GM21381 (cell line): Measurements from ENCODE around the gene NFIC.
"Not testable (repeated sequence)": the region's sequence is repeated elsewhere in the genome, so short reads cannot be mapped to it uniquely, and the experiment has no call there.

Experiments used
- ATAC-seq: cut with Tn5 transposase; IDR thresholded peaks from one replicate; pipeline ENCODE4 v1.9.1; 2021; ENCODE audit warnings: mild to moderate bottlenecking, moderate library complexity; ENCODE audit not compliant: unreplicated experiment

NFIC gene

DNA sequence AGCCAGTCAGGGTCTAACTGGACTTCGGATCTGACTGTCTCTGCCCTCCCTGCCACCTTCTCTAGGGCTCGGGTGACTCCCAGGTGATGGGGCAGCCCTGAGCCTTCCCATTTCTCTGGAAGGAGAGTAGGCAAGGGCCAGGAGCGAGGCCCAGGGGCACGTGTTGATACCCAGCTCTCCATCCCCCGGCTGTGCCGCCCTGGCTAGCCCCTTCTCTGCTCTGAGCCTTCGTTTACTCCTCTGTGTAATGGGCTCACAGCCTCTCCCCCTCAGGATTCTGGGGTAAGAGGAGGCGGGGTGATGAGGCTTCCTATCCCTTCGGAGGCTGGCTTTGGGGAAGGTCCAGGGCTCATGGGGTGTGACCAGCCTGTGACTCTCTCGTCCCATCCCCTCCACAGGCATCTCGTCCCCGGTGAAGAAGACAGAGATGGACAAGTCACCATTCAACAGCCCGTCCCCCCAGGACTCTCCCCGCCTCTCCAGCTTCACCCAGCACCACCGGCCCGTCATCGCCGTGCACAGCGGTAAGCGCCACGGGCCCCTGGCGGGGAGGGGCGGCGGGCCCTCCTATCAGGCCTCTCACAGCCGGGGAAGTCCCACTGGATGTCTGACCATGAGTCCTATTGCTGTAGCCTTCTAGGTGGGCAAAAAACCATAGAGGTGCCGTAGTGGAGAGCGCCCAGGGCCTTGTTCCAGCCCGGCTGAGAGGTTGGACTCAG, 82.4 kb downstream of the NFIC start:
- no peak for ATAC-seq

DNA sequence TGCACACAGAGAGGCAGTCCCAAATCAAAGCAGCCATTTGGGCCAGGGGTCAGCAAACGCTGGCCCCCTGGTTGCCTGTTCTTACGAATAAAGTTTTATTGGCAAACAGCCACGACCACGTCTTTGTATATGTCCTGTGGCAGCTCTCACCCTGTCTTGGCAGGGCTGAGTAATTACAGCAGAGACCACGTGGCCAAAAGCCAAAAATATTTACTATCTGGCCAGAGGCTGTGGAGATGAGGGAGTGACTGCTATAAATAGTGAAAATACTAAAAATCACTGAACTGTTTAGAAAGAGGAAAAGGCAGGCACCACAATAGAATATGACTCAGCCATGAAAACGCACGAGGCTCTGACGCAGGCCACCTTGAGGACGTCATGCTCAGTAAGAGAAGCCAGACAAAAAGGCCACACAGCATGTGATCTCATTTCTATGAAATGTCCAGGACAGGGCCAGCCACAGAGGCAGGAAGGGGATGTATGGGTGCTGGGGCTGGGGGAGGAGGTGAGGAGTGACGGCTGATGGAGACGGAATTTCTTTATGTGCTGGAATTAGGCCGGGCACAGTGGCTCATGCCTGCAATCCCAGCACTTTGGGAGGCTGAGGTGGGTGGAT, 84.5 kb downstream of the NFIC start:
- no peak for ATAC-seq

DNA sequence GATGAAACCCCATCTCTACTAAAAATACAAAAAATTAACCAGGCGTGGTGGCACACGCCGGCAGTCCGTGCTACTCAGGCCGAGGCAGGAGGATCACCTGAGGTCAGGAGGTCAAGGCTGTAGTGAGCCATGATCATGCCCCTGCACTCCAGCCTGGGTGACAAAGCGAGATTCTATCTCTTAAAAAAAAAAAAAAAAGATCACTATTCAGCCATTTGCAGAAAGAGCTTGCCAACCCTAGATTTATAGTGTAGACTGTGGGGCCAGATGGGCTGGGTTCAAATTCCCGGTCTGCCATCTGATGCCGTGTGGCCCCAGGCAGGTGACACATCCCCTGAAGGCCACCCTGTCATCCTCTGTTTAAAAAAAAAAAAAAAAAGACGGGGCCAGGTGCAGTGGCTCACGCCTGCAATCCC, 85.1 kb downstream of the NFIC start:
- no peak for ATAC-seq

DNA sequence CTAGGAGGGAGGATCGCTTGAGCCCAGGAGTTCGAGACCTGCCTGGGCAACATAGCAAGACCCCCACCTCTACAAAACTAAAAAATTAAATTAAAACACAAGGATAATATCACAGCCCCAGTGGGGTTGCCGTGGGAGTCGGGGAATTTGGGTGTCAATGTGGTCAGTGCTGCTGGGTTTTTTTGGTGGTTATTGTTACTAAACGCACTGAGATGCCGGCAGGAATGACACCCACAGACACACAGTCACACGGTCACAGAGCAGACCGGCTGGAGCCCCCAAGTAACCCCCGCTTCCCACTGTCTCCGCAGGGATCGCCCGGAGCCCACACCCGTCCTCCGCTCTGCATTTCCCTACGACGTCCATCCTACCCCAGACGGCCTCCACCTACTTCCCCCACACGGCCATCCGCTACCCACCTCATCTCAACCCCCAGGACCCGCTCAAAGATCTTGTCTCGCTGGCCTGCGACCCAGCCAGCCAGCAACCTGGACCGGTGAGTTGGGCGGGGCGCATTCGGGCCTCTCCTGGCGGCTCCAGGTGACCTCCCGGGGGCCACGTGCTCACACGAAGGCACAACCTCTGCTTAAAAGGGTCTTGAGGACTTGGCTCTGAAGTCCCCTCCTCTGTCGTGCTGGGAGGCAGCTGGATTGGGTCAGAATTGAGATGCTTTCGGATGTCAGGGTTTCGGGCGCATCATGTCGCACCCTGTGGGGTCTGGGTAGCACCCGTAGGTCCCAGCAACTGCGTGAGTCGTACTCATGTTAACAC, 86.0 kb downstream of the NFIC start:
- no peak for ATAC-seq

DNA sequence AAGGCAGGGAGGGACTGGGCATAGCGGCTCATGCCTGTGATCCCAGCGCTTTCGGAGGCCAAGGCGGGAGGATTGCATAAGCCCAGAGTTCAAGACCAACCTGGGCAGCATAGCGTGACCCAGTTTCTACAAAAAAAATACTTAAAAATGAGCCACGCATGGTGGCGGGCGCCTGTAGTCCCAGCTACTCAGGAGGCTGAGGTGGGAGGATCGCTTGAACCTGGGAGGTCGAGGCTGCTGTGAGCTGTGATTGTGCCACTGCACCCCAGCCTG, 86.5 kb downstream of the NFIC start:
- not testable (repeated sequence) for ATAC-seq

DNA sequence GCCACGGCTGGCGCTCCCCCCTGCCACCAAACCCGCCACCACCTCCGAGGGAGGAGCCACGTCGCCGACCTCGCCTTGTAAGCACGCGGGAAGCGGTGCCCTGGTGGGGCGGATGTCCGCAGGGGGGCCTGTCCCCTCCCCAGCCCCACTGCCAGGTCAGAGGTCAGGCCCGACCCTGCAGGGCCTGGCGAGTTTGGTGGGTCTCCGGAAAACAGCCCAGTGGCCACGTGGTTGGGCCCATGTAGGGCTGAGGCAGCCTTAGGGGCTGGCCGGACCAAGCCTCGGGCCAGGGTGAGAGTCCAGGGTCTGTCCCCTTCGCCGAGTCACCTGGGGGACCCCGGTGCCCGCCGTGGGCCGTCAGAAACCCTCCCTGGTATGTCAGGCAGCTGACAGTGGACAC, 87.5 kb downstream of the NFIC start:
- ATAC-seq, result no peak

DNA sequence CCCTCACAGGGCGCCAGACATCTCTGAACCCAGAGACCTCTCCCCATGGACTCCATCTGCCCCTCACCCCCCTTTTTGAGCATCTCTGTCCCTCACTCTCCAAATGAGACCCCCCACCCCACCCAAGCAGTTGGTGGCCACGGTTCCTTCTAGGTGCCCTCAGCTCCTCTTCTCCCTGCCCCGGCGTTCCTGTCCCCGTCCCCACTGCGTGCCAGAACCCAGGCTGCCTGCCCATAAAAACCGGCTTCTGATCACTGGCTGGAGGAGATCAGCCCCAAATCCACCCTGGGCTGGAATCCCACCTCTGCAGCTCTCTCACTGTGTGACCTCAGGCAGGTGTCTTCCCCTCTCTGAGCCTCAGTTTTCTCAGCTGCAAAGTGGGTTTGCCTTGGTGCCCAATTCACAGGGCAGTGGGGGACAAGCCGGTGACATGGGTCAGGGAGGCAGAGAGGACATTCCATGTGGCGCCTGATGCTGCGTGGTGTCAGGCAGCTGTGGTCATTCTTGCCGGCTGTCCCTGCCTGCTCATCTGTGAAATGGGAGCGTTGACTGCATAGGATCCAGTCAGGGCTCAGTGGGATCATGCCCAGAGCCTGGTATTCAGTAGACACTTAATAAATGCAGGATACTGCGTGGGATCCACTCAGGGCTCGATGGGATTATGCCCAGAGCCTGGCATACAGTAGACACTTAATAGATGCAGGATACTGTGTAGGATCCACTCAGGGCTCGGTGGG, 88.4 kb downstream of the NFIC start:
- ATAC-seq, result no peak

DNA sequence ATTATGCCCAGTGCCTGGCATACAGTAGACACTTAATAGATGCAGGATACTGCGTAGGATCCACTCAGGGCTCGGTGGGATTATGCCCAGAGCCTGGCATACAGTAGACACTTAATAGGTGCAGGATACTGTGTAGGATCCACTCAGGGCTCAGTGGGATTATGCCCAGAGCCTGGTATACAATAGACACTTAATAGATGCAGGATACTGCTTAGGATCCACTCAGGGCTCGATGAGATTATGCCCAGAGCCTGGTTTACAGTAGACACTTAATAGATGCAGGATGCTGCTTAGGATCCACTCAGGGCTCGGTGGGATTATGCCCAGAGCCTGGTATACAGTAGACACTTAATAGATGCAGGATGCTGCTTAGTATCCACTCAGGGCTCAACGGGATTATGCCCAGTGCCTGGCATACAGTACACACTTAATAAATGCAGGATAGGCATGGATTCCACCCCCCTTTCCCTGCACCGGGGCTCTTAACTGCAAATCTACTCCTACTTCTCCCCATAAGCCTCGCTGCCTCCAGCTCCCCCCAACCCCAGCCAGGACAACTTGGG, 89.1 kb downstream of the NFIC start:
- no peak for ATAC-seq

DNA sequence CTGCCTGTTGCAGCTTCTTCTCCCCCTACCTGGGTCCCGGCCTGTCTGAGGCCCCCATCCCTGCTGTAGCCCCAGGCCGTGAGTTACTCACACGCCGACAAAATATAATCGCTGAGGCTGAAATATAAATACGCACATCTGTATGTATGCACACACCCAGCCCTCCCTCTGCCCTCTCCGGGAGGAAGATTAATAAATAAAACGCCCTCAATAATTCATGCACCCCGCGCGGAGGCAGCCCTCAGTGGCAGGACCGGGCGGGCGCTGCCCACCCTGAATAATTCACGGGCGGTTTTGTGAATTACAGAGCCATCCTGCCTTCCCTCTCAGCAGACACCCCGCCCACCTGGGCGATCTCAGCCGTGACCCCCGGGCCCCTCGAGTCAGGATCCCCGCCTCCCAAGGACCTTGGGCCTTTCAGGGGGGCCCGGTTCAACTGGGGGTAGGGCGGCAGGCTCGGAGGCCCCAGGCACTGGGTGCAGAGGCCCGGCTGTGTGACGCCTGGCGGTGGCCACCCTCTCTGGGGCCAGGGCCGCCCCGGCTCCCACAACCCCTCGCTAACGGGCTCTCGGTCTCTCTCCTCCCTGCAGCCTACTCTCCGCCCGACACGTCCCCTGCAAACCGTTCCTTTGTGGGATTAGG, 89.7 kb downstream of the NFIC start:
- ATAC-seq, result no peak

DNA sequence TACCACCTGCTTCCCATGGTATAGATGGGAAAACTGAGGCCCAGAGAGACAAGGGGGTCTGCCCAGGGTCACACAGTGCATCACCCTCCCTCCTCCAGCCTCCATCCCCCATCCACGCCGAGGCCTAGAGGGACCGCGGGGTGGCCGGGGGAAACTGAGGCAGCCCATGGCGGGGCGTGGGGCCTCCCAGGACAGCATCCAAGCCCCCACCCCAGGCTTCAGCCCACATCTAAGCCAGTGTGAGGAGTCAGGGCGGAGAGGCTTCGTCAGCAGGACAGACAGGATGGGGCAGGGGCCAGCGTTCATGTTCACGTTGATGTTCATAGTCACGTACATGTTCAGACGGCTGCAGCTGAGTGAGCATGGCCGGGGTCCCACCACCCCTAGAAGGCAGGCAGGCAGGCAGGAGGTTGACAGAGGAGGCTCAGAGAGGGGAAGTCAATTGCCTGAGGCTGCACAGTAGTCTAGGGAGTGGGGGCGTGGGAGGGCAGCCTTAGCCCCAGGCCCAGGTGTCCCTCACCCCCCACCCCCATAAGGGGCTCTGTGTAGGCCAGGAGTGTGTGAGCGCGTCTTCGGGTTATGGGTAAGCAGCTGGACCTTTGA, 90.6 kb downstream of the NFIC start:
- no peak for ATAC-seq

DNA sequence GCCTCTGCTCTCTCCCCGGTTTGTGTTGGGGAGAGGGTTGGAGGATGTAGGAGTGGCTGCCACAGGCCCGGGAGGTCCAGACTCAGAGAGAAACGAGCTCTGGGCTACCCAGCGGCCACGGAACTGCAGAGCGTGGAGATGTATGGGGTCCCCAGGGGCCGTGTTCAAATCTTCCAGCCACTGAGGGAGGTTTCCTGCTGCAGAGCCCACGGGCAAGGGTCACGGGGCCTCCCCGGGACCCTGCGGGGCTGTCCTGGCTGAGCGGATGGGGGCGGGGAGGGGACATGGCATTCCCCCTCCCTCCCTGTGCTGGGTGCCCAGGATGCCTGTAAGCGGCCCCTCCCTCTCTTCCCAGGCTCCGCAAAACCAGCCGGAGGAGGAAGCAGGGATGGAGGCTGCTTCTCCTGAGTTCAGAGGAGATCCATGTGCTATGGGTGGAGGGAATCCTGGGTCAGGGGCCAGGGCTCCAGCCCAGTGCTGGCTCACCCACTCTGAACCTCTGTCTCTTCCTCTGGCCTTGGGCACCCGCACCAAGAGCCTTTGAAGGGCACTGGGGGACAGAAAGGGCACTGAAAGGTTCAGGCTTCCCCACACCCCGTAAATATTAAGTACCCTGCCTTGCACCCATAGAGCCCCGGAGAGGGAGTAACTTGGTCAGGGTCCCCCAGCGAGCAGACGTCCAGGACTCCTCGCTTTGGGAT, 91.3 kb downstream of the NFIC start:
- no peak for ATAC-seq

DNA sequence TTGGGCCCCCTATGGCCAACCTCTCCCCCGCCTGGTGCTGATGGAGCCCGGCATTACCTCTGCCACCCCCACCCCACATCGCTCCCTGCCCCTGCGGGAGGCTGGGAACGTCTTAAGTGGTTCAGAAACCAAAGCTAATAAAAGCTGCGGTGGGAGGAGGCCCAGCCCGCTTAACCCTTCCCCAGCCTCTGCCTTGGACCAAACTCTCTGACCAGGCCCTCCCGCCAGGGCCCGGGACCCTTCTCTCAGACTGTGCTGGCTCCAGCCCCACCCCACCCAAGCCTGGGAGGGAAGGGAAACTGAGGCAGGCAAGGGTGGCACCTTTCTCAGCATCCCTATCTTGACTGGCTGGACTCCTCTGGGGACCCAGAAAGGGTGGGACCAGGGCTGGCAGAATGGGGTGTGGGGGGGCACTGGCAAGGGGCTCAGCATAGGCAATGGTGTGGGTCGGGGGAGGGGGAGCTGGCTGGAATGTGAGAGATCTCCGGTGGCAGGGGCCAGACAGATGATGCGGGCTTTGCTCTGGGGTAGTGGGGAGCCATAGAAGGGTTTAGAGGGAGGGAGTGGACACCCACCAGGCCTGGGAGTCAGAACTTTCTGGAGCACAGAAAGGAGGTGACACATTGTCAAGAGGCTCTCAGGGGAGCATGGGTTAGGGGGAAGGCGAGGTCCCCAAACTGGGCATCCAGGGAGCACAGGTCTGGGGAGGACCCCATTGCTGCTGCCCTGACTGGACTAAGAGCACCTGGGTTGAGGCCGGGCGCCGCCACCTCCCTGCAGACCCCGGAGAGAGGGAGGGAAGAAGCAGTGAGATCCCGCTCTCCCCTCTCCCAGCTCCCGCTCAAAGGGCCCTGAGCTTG, 92.1 kb downstream of the NFIC start:
- no peak for ATAC-seq

DNA sequence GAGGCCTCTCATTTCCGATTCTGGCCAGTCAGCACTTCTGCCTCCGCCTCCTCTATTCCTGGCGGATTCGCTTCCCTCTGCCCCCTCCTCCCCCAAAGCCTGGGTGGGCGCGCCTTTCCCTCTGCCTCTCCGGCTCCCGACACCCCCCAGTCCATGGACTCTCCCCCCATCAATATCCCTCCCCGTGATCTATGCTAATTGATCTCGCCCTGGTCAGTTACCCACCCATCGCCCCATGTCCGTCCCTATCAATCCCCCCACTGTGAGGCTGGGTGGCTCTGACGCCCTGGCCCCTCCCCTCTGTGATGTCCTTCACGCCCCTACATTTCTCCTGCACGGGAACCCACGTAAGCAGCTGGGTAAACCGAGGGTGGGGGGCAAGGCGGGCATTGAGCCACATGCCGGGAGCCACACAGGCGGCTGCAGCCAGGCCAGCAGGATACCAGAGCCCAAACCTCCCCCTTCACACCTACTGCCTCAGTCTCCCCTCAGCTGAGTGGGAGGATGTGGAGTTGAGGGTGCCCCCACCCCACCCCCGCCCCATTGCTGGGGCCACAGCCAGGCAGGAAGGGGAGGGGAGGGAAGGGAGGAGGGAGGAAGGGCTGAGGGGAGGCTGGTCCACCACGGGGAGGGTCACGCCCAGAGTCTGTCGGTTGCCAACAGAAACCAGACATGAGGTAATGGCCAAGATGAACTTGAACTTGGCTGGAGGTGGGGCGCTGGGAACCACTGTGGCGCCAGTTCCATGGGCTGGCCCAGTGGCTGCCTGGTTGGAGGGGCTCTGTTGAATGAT, 92.9 kb downstream of the NFIC start:
- no peak for ATAC-seq

DNA sequence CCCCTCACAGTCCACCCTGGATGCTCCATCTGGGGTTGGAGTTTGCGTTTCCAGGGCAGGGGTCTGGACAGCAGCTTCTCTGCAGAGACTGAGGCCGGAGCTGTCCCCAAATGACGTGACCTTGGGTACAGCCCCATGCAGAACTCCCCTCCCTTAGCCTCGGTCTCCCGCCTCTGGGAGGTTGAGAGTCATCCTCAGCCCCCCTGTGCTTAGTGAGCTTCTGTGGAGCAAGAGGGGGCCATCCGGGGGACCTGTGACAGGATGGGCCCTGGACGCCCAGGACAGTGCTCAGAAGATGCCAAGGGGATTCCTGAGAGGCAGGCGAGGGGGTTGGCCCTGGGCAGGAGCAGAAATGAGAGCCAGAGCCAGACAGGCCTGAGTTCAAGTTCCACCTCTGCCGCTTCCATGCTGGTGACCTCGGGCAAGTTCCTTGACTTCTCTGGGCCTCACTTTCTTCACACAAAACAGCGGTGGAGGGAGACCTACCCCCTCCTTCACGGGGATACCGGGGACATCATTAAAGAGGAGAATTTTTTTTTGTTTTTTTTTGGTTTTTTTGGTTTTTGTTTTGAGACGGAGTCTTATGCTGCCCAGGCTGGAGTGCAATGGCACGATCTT, 93.7 kb downstream of the NFIC start:
- no peak for ATAC-seq

DNA sequence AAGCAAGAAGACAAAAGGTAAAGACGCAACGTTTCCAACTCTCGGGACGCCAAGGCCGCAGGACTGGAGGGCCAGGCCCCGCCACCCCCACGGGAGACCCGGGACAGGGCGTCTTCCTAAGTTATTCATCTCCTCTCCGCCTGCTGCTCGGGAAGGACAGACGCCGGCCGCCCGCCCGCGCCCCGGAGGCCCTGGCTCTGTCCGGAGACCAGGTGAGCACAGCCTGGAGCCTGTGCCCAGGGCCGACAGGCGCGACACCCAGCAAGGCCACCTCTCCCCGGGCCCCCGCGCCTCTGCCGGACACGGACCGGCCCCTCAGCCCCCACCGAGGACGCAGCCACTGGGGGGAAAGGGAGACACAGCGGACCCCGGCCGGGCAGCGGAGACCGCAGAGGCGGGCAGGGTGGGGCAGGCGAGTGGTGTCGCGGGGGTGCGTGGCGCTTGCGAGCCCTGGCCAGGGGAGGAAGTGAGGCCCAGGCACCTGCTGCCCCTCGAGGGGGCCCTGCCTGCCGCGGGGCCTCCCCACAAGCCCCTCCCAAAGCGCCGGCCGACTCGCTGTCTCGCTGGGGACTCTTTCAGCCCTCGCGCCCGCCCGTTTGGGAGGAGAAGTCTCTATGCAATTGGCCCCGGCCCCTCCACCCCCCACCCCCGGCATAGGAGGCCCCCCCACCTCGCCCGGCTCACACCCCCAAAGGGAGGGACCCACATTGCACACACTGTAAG, 96.8 kb downstream of the NFIC start:
- ATAC-seq, result no peak

DNA sequence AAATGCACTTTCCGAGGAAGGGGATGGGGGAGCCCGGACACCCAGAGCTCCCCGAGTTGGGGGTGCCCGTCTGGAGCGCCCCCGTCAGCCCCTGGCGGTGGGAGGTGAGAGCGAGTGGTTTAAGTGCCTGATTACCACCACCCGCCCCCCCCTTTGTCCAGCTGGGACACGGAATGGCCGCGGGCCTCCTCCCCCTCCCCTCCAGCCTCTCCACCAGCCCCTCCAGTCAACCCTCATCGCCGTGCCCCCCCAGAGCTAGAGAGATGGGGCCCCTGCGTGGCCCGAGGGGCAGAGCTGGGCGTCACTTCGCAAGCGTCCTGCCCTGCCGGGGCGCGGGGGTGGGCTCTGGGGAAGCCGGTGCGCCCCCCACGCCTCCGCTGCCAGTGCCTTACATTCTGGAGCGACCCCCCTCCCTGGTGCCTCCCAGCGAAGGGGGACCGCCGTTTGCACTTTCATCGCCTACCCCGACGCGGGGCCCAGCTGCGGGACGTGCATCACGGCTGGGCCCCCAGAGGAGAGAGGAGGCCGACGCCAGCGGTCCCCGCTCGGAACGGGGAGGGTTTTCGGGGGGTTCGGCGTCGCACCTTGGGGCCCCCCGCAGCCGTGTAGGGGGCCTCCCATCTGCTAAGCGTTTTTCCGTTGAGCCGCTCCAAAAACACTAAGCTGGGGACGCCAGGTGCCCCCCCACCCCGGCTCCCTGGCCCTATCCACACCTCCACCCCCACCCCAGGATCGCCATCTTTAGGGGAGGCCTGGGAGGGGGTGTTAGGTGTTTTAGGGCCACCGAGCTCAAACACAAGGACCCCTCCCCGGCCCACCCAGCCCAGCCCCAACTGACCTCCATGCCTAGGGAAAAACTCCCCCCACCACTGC, 97.6 kb downstream of the NFIC start:
- no peak for ATAC-seq
